Right lobe of liver (tissue), 6 donors: ENCODE results near the gene IFT88. TPM values are rescaled to one million over a fixed set of nuclear protein-coding genes. Genes with fewer than 3 reads are reported as not detected.

Experiments used
- ATAC-seq, 4 donors: fragments of 200-7000 bp; cut with Tn5 transposase; one replicate each; pipeline ENCODE4 v1.9.1; 2020; ENCODE audit warnings: mild to moderate bottlenecking in 4 of 4, moderate library complexity in 4 of 4
- DNase-seq, 3 donors: peaks; one replicate each; pipeline ENCODE4 v3.0.0-alpha.2; 2020
- H3K27ac ChIP-seq, 3 donors: fragments of 200-600 bp; one replicate each; pipeline ENCODE4 v1.8.0; 2022
- H3K27me3 ChIP-seq, 2 donors: fragments of 200-600 bp; one replicate each; pipeline ENCODE4 v1.8.0; 2022
- H3K36me3 ChIP-seq, 4 donors: fragments of 200-600 bp; sonication (generic) in 1 of 4; one replicate each; pipeline versions ENCODE4 v1.5.1 to v1.8.0; 2017 to 2022; ENCODE audit warnings: control low read depth in 1 of 4
- H3K4me1 ChIP-seq, 4 donors: fragments of 200-600 bp; sonication (generic) in 1 of 4; one replicate each; pipeline versions ENCODE4 v1.5.1 to v1.8.0; 2017 to 2022; ENCODE audit warnings: control low read depth in 1 of 4
- H3K4me3 ChIP-seq, 3 donors: fragments of 200-600 bp; one replicate each; pipeline ENCODE4 v1.8.0; 2022
- H3K9me3 ChIP-seq, 4 donors: fragments of 200-600 bp; sonication (generic) in 1 of 4; one replicate each; pipeline versions ENCODE4 v1.5.1 to v1.8.0; 2017 to 2022; ENCODE audit warnings: control low read depth in 1 of 4
- POLR2A ChIP-seq: fragments of 450-650 bp; IDR thresholded peaks from one replicate; pipeline ENCODE4 v1.6.1; 2017; ENCODE audit warnings: antibody characterized with exemption, mild to moderate bottlenecking
- WGBS: methylation state at CpG from one replicate; pipeline ENCODE4 v1.1.6; 2018; ENCODE audit warnings: low coverage, low lambda C conversion rate; ENCODE audit not compliant: insufficient coverage; ENCODE audit errors: missing lambda C conversion rate; 5-methylcytosine and 5-hydroxymethylcytosine counted together
- intact Hi-C, 2 donors: fragments of 100-400 bp; cut with DNase I; formaldehyde crosslinking; loops; one replicate each; pipeline versions ENCODE4 v1.11.2 to v1.14.1; 2022
- total RNA-seq, 6 experiments: library from RNA; depleted of rRNA in 2 of 6; stranded (reverse); fragments of >200 nt in 2 of 6; fragmentation: NEBNext Ultra II Directional in 3 of 6; extraction: Animal tissue kit (Norgen Biotek cat#: 25700) in 3 of 6; gene quantifications; one replicate each; pipeline versions ENCODE4 v1.1.0 to v1.2.4, GENCODE V29; 2016 to 2023
- TF ChIP-seq, protein P1 (sequence below), 4 donors: fragments of 200-600 bp in 3 of 4; fragments of 450-650 bp in 1 of 4; IDR thresholded peaks; one replicate each; pipeline versions ENCODE4 v1.5.1 to v1.8.0; 2016 to 2022; ENCODE audit warnings: antibody characterized with exemption in 4 of 4, mild to moderate bottlenecking in 2 of 4
- donor health status: DM: no; HTN: yes; CAD: no.
- donor health status: DM: no; HTN: no; CAD: no.
- donor health status: DM: no; HTN: no; CAD: no.
- donor health status: DM: no; HTN: yes; CAD: no.
- donor health status: DM: no; HTN: yes; CAD: no.

The IFT88 gene
- total RNA-seq, 6 experiments from 2014 or later = 7.9 to 17.6 (median 11.8) TPM

DNA sequence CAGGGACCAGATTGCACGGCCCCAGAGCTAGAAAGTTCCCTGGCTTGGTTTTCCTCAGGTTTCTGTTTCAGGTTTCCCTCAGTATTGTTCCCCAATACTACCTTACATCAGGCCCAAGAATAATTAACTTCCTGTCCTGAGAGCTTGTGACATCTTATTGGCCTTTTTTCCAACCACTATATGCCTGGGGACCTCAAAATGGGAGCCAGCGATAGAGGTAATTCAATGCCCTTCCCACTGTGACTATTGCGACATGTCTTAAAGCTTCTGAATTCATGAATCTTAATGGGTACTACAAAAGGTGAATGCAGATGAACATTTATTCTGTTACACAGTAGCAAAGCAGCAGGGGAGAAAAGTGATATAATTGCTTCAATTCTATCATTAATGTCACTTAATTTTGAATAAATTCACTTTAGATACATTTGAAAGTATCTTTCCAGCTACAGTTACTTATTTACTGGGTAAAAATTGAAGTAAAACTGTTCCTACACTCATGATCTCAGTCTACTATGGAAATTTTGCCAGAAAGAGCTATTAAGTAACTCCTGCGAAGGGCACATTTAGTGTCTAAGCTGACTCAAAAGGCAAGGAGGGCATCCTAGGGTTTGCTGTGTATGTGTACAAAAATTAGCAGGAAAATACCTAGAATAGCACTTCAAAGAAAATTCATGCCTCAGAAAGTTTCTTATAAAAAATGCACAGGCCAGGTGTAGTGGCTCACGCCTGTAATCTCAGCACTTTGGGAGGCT is 45.4 kb upstream of the IFT88 start:
- no peaks in the 10 kb centered on the region for H3K27me3 ChIP-seq
- 43% methylated on average over 5 of the region's 5 CpGs for WGBS
- H3K27ac ChIP-seq = peak overlapping the region in 2 of 3 donors; percentile 89 to 100
- H3K4me3 ChIP-seq = no peak overlapping the region
- H3K4me1 ChIP-seq = peaks cover 0 to 47% (median 4%) of the 10 kb centered on the region in 4 donors
- no peaks in the 10 kb centered on the region for H3K36me3 ChIP-seq
- TF ChIP-seq, protein P1, sequence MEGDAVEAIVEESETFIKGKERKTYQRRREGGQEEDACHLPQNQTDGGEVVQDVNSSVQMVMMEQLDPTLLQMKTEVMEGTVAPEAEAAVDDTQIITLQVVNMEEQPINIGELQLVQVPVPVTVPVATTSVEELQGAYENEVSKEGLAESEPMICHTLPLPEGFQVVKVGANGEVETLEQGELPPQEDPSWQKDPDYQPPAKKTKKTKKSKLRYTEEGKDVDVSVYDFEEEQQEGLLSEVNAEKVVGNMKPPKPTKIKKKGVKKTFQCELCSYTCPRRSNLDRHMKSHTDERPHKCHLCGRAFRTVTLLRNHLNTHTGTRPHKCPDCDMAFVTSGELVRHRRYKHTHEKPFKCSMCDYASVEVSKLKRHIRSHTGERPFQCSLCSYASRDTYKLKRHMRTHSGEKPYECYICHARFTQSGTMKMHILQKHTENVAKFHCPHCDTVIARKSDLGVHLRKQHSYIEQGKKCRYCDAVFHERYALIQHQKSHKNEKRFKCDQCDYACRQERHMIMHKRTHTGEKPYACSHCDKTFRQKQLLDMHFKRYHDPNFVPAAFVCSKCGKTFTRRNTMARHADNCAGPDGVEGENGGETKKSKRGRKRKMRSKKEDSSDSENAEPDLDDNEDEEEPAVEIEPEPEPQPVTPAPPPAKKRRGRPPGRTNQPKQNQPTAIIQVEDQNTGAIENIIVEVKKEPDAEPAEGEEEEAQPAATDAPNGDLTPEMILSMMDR (IDR thresholded peaks at IDR 0.05) = no peak
- TF ChIP-seq POLR2A = no peak
- DNase-seq (no peak), ATAC-seq (no peak)
- H3K9me3 ChIP-seq = no peaks in the 10 kb centered on the region
- intact Hi-C loops = no loop called here

DNA sequence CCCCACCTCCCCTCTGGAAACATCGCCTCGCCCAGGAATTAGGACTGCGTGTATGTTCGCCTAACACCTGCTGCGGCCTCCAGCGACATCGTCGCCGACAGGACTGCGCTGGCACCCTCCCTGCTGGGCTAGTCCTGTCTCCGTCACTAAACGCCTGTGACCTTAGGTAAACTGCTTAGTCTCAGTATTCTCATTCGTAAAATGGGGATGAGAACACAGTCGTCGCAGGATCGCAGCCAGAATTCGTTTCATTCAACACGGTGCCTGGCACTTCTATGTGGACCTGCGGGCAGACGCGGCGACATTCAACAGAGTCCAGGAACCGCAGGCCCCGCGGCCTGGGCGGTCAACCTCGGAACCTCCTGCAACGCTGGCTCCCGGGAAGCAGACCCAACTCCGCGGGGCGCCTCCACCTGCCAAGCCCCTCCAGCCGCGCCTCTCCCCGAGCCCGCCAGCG is 41.8 kb upstream of the IFT88 start:
- H3K4me1 ChIP-seq = peaks cover 0 to 42% (median 2%) of the 10 kb centered on the region in 4 donors
- peak overlapping the region; percentile 95 to 100 (median 99) for H3K27ac ChIP-seq
- peak; percentile 17 to 48 (median 36) for ATAC-seq
- DNase-seq = peak; percentile 59 to 65 (median 60)
- TF ChIP-seq, protein P1 (IDR thresholded peaks at IDR 0.05) = no peak
- TF ChIP-seq POLR2A = no peak
- H3K27me3 ChIP-seq = no peaks in the 10 kb centered on the region
- no peaks in the 10 kb centered on the region for H3K36me3 ChIP-seq
- 4% methylated on average over 19 of the region's 37 CpGs for WGBS
- peak overlapping the region; percentile 83 to 96 (median 88) for H3K4me3 ChIP-seq
- no peaks in the 10 kb centered on the region for H3K9me3 ChIP-seq
- intact Hi-C loops = no loop called here

DNA sequence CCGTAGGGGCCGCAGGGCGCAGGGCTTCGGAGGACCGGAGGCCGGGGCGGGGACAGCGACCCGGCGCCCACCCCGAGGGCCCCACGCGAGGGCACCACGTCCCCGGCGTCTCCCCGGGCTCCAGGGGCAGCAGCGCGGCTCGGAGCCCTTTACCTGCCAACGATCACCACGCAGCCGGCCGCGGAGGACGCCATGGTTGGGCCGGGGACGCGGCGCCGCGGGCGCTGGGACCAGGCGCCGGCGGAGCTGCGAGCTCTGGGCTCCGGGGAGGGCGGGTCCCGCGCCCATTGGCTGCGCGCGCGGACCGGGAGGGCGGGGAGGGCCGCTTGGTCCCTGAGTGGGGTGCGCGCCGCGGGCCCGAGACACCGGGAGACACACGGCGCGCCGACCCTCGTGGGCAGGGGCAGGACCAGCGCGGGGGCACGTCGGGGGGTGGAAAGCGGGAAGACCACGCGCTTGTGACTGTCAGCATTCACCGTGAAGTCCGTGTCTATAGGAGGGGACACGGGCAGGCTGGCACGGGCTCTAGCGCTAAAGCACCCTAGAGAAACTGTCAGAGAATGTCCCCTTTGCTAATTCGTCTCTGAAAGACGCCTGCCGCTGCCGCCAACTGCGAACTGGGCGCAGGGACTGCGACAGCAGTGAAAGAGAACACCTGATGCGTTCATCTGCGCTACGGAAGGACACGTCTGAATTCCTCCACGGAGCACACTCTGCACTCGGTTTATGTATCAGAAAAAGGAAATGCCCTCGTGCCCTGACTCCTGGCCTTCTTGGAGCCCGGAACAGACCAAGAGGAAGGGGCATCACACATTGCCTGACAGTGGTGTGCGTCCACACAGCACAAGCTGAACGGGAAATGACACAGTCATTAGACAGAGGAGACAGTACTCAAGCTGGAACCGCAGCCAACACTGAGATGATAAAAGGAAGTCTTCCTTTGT is 41.1 kb upstream of the IFT88 start, which contains the start of gene CRYL1:
Gene CRYL1 (minus strand): TSS at position 257 of the 944 bp plus-strand sequence. CDS start 63 bp downstream, at position 194.
- H3K9me3 ChIP-seq = no peaks in the 10 kb centered on the region
- H3K4me1 ChIP-seq = peaks cover 0 to 35% (median 2%) of the 10 kb centered on the region in 4 donors
- DNase-seq (peak; percentile 89 to 90 (median 90)), ATAC-seq (peak; percentile 80 to 94 (median 88))
- 0% methylated on average over 13 of the region's 89 CpGs for WGBS
- peak within 1 kb of the TSS; percentile 83 to 96 (median 88) for H3K4me3 ChIP-seq
- intact Hi-C loops = no loop called here
- H3K27ac ChIP-seq = peak within 1 kb of the TSS; percentile 95 to 100 (median 99)
- no peaks in the 10 kb centered on the region for H3K27me3 ChIP-seq
- TF ChIP-seq, protein P1 (IDR thresholded peaks at IDR 0.05) = no peak
- TF ChIP-seq POLR2A = peak; percentile 89
- H3K36me3 ChIP-seq = no peaks in the 10 kb centered on the region

GRCh38 chr13:20526664-20527063 is 40.3 kb upstream of the IFT88 start:
- WGBS = 22% methylated on average over 6 of the region's 6 CpGs
- intact Hi-C loops = no loop called here

More at GRCh38 chr13:20526664-20527063, 40.3 kb upstream of the IFT88 start:
- peak overlapping the region; percentile 83 to 96 (median 88) for H3K4me3 ChIP-seq
- ATAC-seq = peak in 2 of 4 donors; percentile 0 to 2
- peak overlapping the region; percentile 95 to 100 (median 99) for H3K27ac ChIP-seq
- no peak for DNase-seq
- peaks cover 0 to 28% (median 2%) of the 10 kb centered on the region in 4 donors for H3K4me1 ChIP-seq
- H3K9me3 ChIP-seq = no peaks in the 10 kb centered on the region
- H3K36me3 ChIP-seq = no peaks in the 10 kb centered on the region
- no peak for TF ChIP-seq POLR2A
- TF ChIP-seq, protein P1 (IDR thresholded peaks at IDR 0.05) = no peak
- H3K27me3 ChIP-seq = no peaks in the 10 kb centered on the region
